Left hindlimb (tissue), 1 donor: ENCODE measurements around the gene FHAD1.
"Not testable (repeated sequence)": the region's sequence is repeated elsewhere in the genome, so short reads cannot be mapped to it uniquely, and the experiment has no call there.

ENCODE experiments used
- DNase-seq: peaks from one replicate; pipeline ENCODE4 v3.0.0-alpha.2; 2018

The FHAD1 gene

GRCh38 chr1:15350151-15350550 is 103.1 kb downstream of the FHAD1 start:
- DNase-seq: no peak

- DNase-seq: no peak
Observed at GRCh38 chr1:15350551-15351200, 103.7 kb downstream of the FHAD1 start.

- DNase-seq: no peak
Observed at GRCh38 chr1:15351310-15351709, 104.3 kb downstream of the FHAD1 start.

- DNase-seq: no peak
Observed at GRCh38 chr1:15352128-15352957, 105.3 kb downstream of the FHAD1 start.

- DNase-seq: no peak
Observed at GRCh38 chr1:15353839-15354579, 107.0 kb downstream of the FHAD1 start.

GRCh38 chr1:15354580-15354965 is 107.5 kb downstream of the FHAD1 start:
- no peak for DNase-seq

GRCh38 chr1:15355968-15356625 is 109.1 kb downstream of the FHAD1 start:
- no peak for DNase-seq

- no peak for DNase-seq
Observed at GRCh38 chr1:15357612-15358207, 110.7 kb downstream of the FHAD1 start.

GRCh38 chr1:15358565-15359133 is 111.6 kb downstream of the FHAD1 start:
- DNase-seq: no peak

- no peak for DNase-seq
Observed at GRCh38 chr1:15360700-15361099, 113.7 kb downstream of the FHAD1 start.

GRCh38 chr1:15362096-15362736 is 115.2 kb downstream of the FHAD1 start:
- no peak for DNase-seq

GRCh38 chr1:15362737-15363128 is 115.7 kb downstream of the FHAD1 start:
- DNase-seq: no peak

- no peak for DNase-seq
Observed at GRCh38 chr1:15364740-15365139, 117.7 kb downstream of the FHAD1 start.

- no peak for DNase-seq
Observed at GRCh38 chr1:15368888-15369287, 121.9 kb downstream of the FHAD1 start.

- DNase-seq: no peak
Observed at GRCh38 chr1:15370268-15370667, 123.2 kb downstream of the FHAD1 start.

- peak; percentile 81 for DNase-seq
Observed at GRCh38 chr1:15370781-15371520, 123.9 kb downstream of the FHAD1 start.

GRCh38 chr1:15371610-15372545 is 124.9 kb downstream of the FHAD1 start:
- DNase-seq: no peak

GRCh38 chr1:15378729-15379128 is 131.7 kb downstream of the FHAD1 start:
- DNase-seq: no peak

- DNase-seq: not testable (repeated sequence)
Observed at GRCh38 chr1:15379151-15379550, 132.1 kb downstream of the FHAD1 start.
